Stimulated activated CD4-positive, alpha-beta T cell treated with anti-CD3 and anti-CD28 coated beads, Interleukin-15, amount 100 ng/mL, for 1 hour (primary cell): ENCODE measurements around the gene FOXC1.

Source experiments
- DNase-seq, 2 donors: peaks; one replicate each; pipeline ENCODE4 v3.0.0-alpha.2; 2020; ENCODE audit warnings: low read depth in 1 of 2, low spot score in 1 of 2

FOXC1 gene

DNA sequence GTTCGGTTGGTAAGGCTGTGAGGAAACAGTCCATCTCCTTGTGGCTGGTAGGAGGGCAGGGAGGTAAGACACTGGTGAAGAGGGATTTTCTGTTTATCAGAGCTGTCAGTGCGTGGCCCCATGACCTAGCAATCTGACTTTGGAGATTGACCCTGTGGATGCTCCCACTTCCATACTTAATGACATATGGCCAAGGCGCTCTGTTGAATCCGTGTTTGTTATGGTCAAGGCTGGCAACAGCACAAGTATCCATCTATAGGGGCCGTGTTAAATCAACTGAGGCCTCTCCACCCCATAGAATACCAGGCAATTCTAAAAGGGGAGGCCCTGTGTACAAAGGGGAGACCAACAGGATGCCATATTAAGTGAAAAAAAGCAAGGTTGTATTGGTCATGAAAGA lies 25.6 kb upstream of the FOXC1 start:
- DNase-seq, result no peak

DNA sequence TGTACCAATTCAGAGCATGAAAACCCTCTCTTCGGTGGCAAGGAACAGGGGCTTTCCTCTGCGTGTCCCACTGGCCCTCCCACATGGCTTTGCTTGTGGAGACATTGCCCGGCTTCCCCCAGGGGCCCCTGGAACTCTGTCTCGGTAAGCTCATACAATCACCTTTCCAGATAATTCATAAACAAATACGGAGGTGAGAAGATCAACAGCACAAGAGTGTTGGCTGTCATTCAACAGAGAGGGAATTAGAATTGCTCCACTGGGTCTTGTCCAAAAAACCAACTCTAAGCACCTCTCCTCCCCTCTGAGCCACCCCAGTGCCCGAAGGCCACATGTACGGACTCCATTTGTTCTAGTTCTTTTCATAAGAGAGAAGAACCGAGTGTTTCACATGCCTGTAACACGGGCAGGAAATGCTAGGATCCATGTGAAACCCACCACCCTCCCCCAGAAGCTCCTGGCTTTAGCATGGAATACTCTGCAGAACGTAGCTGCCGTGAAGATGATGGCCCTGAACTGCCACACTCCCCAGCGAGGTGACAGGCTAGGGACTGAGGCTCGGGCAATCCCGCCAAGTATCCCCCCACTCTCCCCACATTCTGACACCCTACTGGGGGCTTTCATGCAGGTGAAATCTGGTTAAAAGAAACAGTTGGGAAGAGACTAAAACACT lies 24.6 kb upstream of the FOXC1 start:
- DNase-seq, result no peak

GRCh38 chr6:1585669-1586049 lies 24.1 kb upstream of the FOXC1 start:
- DNase-seq, result no peak

DNA sequence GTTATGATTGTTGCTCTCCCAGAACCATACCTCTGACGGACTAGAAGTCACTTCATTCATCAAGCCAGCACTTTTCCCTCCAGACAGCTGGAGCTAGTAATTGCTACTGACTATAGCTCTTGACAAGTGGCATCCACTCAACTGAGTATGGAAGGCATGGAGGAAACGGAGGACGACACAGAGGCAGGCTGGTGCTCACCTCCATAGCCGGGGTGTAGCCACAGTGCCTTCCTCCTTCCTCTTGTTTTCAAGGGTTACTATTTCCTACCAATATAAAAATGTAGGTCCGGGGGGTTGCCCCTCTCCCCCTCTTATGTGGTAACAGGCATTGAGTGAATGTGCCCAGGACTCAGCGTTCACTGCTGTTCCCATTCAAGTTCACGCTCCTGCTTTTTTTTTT lies 23.5 kb upstream of the FOXC1 start:
- no peak for DNase-seq

DNA sequence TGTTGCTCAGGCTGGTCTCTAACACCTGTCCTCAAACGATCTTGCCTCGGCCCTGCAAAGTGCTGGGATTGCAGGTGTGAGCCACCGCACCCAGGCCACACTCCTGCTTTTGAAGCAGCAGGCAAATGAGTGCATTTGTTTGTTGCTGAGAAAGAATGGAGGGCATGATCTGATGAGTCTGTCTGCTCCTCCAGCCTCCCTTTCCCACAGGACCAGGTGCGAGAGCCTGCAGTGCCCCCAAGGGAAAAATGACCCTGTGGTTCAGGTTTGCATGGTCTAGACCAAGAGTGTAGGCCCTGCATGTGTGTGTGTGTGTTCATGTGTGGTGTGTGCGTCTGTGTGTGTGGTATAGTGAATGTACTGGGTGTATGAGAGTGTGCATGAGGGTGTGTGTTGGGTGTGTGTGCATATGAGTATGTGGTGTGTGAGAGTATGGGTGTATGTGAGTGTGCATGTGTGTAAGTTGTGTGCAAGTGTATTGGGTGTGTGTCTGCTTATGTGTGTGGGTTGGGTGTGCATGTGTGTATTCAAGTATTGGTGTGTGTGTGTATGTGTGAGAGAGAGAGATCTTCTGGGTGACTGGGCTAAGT lies 22.8 kb upstream of the FOXC1 start:
- no peak for DNase-seq

DNA sequence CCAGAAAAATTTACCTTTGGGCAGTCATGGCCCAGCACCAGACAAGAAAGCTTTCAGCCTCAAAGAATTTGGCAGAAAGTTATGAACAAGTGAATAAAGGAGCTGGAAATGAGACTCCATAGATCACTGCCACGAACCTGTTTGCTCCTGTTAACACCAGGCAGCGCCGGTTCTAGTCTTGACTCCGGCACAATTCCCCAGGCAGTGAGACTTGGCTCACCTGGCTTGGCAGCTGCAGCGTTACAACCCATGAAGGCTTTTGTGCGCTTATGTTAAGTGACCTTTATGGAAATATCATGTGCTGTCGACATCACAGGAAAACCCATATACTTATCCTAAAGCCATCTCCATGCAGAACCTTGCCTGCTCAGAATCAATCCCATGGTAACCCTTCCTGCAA lies 22.2 kb upstream of the FOXC1 start:
- DNase-seq, result no peak

- no peak for DNase-seq
Observed at GRCh38 chr6:1587977-1588376, 21.7 kb upstream of the FOXC1 start.

DNA sequence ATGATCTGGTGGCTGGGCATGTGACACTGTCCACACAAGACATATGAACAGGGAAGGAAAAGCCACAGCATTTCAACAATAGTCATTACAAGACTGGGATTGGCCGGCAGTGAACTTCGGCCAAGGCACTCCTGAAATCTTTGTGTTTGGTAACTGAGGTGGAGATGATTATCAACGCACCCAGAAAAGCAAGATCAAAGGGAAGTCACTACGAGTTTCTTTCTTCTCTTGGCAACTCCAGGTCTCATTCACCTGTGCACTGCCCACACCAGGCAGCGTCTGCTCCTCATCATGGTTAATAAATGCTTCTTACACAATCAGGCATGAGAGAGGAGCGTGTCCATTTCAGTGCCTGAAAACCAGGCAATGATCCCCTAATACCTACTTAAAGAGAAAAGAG lies 20.5 kb upstream of the FOXC1 start:
- DNase-seq, result no peak

DNA sequence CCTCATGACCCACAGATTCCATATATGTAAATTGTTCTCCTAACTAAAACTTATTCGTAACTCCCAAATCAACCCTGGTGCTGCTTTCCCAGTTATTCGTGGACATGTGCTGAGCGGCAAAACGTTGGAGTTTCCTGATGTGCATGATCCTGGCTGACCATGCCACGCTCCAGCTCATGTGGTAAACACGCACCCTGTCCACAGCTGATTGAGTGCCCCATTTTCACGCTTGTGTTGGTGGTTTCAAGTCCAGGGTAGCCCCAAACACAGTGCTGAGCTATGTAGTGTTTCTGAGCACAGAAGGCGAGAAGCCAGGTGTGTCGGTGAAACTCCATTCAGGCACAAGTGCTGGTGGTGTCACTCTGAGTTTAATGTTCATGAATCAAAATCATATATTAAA lies 19.1 kb upstream of the FOXC1 start:
- no peak for DNase-seq

DNA sequence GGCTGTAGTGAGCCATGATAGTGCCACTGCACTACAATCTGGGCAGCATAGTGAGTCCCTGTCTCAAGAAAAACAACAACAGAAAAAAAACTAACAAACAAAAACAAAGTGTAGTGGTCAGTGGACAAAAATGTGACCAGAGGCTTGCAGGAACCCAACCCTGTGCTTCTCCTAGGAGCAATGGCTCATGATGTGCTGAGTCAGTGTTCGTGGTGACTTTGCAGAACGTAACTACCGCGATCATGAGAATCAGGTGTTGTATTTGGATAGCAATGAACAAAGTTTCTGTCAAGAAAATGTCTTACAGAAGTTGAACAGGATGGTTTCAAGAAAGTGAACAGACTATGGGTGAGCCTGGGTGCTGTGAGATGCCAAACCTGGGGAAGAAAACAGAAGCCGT lies 18.5 kb upstream of the FOXC1 start:
- DNase-seq, result no peak

DNA sequence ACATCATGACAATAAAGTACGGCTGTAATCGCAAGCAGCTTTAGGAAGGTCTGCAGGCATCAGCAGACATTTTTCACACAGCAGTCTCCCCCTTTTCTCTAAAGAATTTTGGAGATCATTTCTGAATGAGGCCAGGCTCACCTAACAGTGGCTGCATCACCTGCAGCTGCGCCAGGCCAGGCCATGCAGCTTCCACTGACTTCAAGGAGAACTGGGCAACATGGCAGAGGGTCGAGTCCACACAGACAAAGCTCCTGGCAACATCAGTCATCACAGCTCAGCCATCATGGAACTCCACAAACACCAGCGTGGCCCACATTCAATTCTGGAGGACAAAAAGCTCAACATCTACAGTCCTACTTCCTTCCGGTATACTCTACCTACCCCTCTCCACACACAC lies 17.8 kb upstream of the FOXC1 start:
- DNase-seq, result no peak

DNA sequence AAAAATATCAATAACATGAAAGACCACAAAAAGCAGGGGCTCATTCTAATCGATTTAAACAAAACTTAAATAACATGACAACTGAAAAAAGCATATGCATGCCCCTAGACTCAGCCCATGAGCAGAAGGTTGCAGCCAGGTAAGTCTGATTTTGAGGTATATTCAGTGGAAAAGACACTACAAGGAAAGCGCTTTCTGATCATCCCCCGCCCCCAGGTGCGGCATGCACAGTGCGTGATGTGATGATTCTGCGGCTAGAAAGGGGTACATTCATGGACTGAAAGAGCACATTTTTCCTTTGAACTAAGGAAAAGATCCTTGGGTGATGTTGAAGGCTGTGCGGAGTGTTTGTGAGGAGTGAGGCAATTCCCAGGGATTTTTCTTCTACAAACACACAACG lies 16.9 kb upstream of the FOXC1 start:
- DNase-seq, result no peak

DNA sequence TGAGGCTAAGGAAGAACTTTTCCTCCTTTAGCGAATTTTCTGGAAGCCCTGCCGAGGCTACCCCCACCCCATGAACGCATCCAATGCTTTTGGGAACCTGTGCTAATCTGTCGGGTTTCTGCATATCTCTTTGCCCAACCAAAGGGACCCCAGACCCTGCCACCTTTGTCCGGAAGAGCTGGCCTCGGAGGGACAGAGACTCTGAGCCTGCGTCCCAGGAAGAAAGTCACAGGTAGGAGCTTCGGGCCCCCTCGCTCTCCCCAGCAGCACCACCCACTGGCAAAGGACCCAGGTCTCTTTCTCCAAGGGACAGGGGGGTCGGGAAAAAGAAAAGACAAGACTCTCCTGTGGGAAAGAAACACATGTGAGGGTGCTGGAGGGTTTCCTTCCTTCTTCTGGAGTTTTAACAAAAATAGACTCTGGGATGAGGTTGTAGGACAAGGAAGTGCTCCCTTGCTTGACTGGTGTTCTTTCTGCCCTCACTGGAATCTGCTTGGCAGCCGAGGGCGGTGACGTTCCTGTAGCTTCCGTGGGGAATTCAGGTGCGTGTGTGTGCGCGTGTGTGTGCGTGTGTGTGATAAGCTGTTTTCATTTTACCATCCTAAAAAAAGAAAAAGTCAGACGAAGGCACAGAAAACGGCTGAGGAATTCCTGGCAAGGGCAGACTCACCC lies 16.3 kb upstream of the FOXC1 start:
- no peak for DNase-seq

- DNase-seq, result no peak
Observed at GRCh38 chr6:1593958-1594314, 15.8 kb upstream of the FOXC1 start.

DNA sequence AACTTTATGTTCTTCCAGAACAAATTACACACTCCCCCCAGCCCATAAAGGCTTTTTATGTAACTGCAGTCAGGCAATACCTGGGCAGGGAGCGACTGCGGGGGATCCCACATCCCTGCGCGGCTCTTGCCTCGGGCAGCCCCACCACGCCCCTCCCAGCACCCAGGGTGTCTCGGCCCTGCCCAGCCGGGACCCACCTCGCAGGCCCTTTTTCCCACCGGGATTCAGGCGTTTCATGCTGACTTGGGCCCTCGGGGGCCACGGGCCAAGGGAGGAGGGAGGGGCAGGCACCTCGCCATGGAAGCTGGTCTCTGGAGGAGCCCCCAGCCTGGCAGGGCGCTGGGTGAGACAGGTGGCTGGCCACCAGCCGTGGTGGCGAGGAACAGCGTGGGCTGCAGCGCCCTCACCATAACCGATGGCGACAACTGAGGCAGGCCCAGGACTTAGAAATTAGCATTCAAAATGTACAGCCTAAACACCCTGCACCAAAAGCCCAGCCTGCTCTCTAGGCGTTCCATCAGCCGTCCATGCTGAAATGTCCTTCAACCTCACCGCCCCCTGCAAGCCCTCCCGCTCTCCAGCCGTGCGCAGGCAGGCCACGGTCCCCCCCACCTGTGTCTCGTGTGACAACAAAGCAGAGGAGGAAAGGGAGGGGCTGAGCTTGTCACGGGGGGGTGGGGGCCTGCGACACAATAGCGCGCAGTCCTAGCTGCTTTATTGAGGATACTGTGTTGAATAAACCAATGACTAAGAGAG lies 15.1 kb upstream of the FOXC1 start:
- no peak for DNase-seq

GRCh38 chr6:1595271-1596087 lies 14.2 kb upstream of the FOXC1 start:
- no peak for DNase-seq

- peak; percentile 29 to 52 for DNase-seq
Observed at GRCh38 chr6:1596088-1596852, 13.4 kb upstream of the FOXC1 start.

DNA sequence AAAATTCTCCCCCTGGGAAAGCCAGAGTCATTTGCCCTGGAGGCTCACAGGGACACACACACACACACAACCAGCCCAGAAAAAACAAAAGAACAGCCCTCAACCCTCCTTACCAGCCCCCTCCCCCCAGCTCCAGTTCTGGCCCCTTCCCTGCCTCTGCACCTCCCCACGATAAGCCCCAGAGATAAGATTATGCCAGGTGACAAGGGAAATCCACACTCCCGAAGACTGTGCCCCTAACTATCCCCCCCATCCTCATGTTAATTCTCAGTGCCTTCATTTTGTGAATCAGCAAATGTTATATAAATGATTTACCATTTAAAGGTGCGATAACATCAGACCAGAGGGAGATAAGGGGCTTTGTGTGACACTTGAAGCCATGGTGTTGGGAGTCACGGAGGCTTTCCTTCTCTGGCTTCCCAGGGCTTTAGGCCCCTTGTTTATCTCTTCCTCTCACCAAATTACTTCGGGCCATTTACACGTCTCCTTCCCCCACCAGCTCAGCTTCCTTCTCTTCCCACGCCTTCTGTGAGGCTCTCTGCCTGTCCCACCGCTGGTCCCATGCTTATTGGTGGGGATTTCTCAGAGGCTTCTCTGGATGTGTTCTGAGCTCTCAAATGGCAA lies 12.5 kb upstream of the FOXC1 start:
- no peak for DNase-seq

DNA sequence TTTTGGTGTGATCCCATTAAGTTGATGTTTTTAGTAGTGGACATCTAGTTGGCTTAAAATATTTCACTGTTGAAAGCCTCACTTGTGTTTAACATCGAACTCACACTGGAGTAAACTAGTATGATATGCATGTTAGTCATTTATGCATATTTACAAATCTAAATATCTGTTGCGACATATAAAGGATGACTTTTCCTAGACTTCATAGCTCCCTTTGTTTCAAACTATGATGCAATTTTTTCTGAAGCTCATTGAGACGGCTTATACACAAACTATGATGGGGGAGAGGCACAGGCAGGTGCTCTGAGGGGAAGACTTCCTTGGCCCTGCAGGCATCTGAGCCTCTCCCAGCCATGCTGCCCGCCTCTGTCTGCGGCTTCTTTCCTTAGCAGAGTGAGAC lies 11.8 kb upstream of the FOXC1 start:
- DNase-seq, result no peak

GRCh38 chr6:1598433-1598832 lies 11.3 kb upstream of the FOXC1 start:
- no peak for DNase-seq
